BLaER1 (cell line): ENCODE results near the gene MAP1LC3B.
A peak's percentile ranks its signal among the peaks of the same experiment; 100 is the strongest.

Experiments
- H3K27ac ChIP-seq: shearing (Covaris generic); formaldehyde crosslinking; 2 replicates; pipeline ENCODE4 v1.8.1; 2022
- H3K27me3 ChIP-seq: shearing (Covaris generic); formaldehyde crosslinking; 2 replicates; pipeline ENCODE4 v1.8.1; 2022
- H3K36me3 ChIP-seq: shearing (Covaris generic); formaldehyde crosslinking; 2 replicates; pipeline ENCODE4 v1.8.1; 2022
- H3K4me1 ChIP-seq: shearing (Covaris generic); formaldehyde crosslinking; 2 replicates; pipeline ENCODE4 v1.8.1; 2022
- H3K4me2 ChIP-seq: shearing (Covaris generic); formaldehyde crosslinking; 2 replicates; pipeline ENCODE4 v1.8.1; 2022
- H3K4me3 ChIP-seq: shearing (Covaris generic); formaldehyde crosslinking; 2 replicates; pipeline ENCODE4 v1.8.1; 2022
- H3K9ac ChIP-seq: shearing (Covaris generic); formaldehyde crosslinking; 2 replicates; pipeline ENCODE4 v1.8.1; 2022
- H3K9me3 ChIP-seq: shearing (Covaris generic); formaldehyde crosslinking; 2 replicates; pipeline ENCODE4 v1.8.1; 2022
- H4K20me1 ChIP-seq: shearing (Covaris generic); formaldehyde crosslinking; 2 replicates; pipeline ENCODE4 v1.8.1; 2022
- Cebpa-rat ChIP-seq: shearing (Covaris generic); IDR thresholded peaks from 2 replicates; pipeline ENCODE4 v1.8.1; 2022

The MAP1LC3B gene

GRCh38 chr16:87390641-87391323 lies 1.4 kb upstream of the MAP1LC3B start:
- Histone ChIP-seq H3K9me3 (no peaks in the 10 kb centered on the region), H3K4me3 (peak overlapping the region; percentile 93), H3K27ac (peak overlapping the region; percentile 97), H3K36me3 (peaks cover 8% of the 10 kb centered on the region; the same call in 1 of the 2 replicates), H3K4me2 (peak overlapping the region; percentile 92), H3K27me3 (no peaks in the 10 kb centered on the region), H3K4me1 (peaks cover 81% of the 10 kb centered on the region), H3K9ac (peak overlapping the region; percentile 98), H4K20me1 (peaks cover 37% of the 10 kb centered on the region)
- no peak for TF ChIP-seq Cebpa-rat

DNA sequence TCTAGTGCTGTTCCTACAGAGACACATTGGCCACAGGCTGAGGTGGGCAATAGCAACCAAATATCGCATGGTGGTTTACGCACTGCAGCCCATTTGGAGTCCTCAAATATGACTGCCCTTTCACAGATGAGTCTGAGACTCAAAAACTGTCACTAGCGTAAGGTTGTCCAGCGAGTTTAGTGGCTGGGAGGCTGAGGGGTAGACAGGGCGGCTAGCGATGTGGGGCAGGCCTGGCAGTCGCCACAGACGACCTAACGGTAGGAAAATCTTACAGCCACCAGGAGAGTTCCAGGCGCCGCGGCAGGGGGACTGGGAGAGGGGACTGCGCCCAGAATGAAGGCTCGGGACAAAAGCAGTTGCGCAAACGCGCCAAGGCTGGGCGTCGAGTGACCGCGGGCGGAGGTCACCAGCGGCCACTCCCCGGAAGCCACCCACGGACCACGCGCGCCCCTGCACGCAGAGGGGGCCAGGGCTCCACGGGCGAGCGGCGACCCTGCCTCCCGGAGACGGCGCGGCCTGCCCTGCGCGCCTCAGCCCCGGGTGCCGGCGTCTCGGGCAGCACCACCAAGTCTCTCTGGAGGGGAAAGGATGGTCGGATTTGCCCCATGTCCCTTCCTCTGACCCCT lies 699 bp upstream of the MAP1LC3B start:
- peaks cover 8% of the 10 kb centered on the region; the same call in 1 of the 2 replicates for H3K36me3 ChIP-seq

DNA sequence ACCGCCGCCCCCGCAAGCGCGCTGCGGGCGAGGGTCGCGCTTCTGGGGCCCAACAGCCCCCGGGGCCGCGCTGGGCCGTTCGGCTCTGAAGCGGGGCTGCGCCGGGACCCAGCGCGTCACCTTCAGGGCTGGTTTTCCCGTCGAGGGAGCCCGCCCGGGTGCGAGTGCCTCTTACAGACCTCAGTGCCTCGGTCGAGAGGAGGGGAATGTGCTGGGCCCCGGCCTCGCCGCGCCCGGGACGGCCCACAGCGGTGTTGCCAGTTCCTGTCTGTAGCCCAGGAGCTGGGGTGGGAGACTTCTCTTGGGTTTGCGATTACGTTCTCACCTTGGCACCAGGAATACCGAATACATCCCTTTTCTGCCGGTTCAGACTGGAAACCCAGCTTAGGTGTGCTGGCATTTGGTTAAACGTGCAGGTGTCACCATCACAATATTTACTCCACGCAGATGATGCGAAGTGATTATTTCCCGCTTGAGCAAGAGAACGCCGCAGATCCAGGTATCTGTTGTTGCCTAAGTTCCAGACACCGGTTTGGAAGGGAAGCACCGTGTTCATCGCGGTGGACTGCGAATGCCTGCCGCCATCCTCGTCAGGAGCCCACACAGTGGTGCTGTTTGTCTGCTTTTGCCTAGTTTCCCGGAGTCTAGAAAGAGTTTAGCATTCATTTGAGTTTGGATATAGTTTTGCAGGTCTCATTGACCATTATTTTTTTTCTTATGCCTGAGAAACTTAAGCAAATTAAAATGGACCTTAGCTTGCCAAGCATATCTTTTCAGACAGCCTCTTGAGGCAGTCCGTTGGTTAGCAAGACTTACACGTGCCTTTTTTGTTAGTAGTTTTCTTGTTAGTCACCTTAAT lies 914 bp downstream of the MAP1LC3B start:
- Histone ChIP-seq H4K20me1 (peaks cover 59% of the 10 kb centered on the region), H3K27ac (peak overlapping the region; percentile 97), H3K4me3 (peak overlapping the region; percentile 93), H3K4me1 (peaks cover 59% of the 10 kb centered on the region), H3K9me3 (no peaks in the 10 kb centered on the region), H3K4me2 (peak overlapping the region; percentile 92), H3K36me3 (peaks cover 14% of the 10 kb centered on the region), H3K27me3 (no peaks in the 10 kb centered on the region), H3K9ac (peak overlapping the region; percentile 98)
- TF ChIP-seq Cebpa-rat, result no peak

More for the DNA sequence above, 699 bp upstream of the MAP1LC3B start:
- Histone ChIP-seq H3K4me3 (peak overlapping the region; percentile 93), H3K9me3 (no peaks in the 10 kb centered on the region), H3K27ac (peak overlapping the region; percentile 97), H3K9ac (peak overlapping the region; percentile 98), H3K27me3 (no peaks in the 10 kb centered on the region), H3K4me2 (peak overlapping the region; percentile 92), H4K20me1 (peaks cover 43% of the 10 kb centered on the region), H3K4me1 (peaks cover 75% of the 10 kb centered on the region)
- no peak for TF ChIP-seq Cebpa-rat

DNA sequence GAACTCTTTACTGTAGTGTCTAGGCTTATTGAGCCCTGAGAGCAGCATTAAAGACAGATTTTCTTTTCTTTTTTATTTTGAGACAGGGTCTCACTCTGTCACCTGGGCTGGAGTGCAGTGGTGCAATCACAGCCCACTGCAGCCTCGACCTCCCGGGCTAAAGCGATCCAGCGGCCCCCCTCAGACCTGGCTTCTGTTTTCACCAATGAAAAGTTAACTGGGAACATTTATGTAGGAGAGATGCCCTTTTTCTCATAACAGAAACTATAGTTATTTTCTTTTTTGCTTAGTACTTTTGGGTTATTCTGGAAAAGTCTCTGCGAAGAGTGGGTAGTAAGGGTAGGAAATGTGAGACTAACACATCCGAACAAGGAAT lies 1.5 kb downstream of the MAP1LC3B start:
- Histone ChIP-seq H3K27ac (peak overlapping the region; percentile 97; the same call in 1 of the 2 replicates), H4K20me1 (peaks cover 65% of the 10 kb centered on the region), H3K27me3 (no peaks in the 10 kb centered on the region), H3K9me3 (no peaks in the 10 kb centered on the region), H3K9ac (peak overlapping the region; percentile 98), H3K36me3 (peaks cover 20% of the 10 kb centered on the region), H3K4me2 (peak overlapping the region; percentile 92), H3K4me3 (peak overlapping the region; percentile 93), H3K4me1 (peaks cover 56% of the 10 kb centered on the region)
- no peak for TF ChIP-seq Cebpa-rat

DNA sequence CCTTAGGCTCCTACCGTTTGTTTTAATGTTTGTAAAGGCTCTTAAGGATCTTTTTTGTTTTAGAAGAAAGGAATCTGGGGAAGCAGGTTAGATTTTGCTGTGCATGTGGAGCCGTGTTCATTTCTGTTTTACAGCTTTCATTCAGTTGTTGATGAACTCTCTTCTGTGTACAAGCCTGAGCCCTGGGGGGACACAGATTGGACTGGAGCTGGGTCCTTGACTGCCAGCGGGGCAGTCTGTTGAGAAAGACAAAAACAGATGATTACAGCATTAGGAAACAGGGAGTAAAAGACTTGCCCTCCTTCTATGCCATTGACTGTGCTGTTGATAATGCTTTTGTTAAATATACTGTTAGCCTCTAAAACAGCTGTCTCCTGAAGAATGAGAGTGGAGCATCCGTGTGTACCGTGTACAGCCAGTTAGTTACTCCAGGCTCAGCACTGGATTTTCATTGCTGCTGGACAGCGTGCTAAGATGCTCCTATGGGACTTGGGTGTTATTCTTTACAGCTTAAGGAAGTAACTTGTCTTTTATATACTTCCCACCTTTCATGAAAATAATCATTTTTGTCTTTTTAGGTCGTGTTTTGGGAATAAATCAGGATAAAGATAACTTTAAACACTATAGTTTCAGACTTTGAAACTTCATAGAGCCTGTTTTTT lies 3.2 kb downstream of the MAP1LC3B start:
- H3K4me1 ChIP-seq, result peaks cover 41% of the 10 kb centered on the region
- peak overlapping the region; percentile 92 for H3K4me2 ChIP-seq
- no peaks in the 10 kb centered on the region for H3K27me3 ChIP-seq
- peaks cover 36% of the 10 kb centered on the region for H3K36me3 ChIP-seq
- H3K27ac ChIP-seq, result no peak overlapping the region
- peaks cover 76% of the 10 kb centered on the region for H4K20me1 ChIP-seq
- no peak overlapping the region for H3K9ac ChIP-seq
- TF ChIP-seq Cebpa-rat, result no peak
- H3K9me3 ChIP-seq, result no peaks in the 10 kb centered on the region
- H3K4me3 ChIP-seq, result no peak overlapping the region

DNA sequence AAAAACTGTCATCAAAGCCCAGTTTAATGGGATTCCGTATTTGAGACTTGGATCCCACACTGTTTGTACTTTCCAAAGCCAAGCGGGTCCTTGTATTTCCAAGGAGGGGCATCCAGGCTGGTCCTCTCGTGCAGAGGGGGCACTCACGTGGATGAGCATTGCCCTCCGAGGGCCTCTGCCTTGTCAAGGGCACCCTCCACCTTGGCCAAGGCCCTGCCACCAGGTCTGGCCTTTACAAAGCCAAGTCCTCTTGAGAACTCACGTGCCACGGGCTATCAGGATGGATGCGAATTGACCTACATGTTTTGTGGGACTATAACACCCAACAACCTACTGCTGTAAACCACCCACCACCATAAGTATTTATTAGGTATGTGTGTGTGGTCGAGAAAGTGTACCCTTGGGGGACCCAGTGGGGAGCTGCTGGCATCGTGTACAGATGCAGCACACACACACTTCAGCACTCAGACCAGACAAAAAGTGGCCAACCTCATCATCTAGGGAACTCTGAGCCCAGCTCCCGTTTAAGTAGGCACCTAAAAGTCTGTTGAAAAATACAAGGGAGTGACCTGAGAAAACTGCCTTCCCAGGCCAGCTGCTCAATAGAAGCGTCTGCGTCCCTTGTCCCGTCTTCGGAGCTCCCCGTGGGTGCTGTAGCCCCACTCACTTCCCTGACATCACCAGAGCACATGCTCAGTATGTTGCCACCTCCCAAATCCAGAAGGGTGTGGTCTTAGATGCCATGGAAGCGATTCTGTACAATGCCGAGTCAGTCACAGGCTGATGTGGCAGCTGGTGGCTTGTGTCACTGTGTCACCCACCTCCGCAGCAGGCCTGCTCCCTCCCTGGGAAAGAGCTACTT lies 12.9 kb downstream of the MAP1LC3B start:
- H3K27ac ChIP-seq, result no peak overlapping the region
- no peak overlapping the region for H3K4me2 ChIP-seq
- H3K27me3 ChIP-seq, result no peaks in the 10 kb centered on the region
- no peak overlapping the region for H3K9ac ChIP-seq
- no peak overlapping the region for H3K4me3 ChIP-seq
- TF ChIP-seq Cebpa-rat, result no peak
- H4K20me1 ChIP-seq, result peaks cover 88% of the 10 kb centered on the region
- no peaks in the 10 kb centered on the region for H3K4me1 ChIP-seq
- no peaks in the 10 kb centered on the region for H3K9me3 ChIP-seq
- H3K36me3 ChIP-seq, result peaks cover 87% of the 10 kb centered on the region

GRCh38 chr16:87406495-87407088 lies 14.5 kb downstream of the MAP1LC3B start:
- no peak overlapping the region for H3K27ac ChIP-seq
- no peaks in the 10 kb centered on the region for H3K4me1 ChIP-seq
- H3K27me3 ChIP-seq, result no peaks in the 10 kb centered on the region
- H3K36me3 ChIP-seq, result peaks cover 87% of the 10 kb centered on the region
- peaks cover 91% of the 10 kb centered on the region for H4K20me1 ChIP-seq
- no peak overlapping the region for H3K4me3 ChIP-seq
- no peaks in the 10 kb centered on the region for H3K9me3 ChIP-seq
- TF ChIP-seq Cebpa-rat, result no peak
- no peak overlapping the region for H3K4me2 ChIP-seq
- H3K9ac ChIP-seq, result no peak overlapping the region

GRCh38 chr16:87407511-87408112 lies 15.5 kb downstream of the MAP1LC3B start:
- Histone ChIP-seq H4K20me1 (peaks cover 87% of the 10 kb centered on the region), H3K4me3 (no peak overlapping the region), H3K4me2 (no peak overlapping the region), H3K9me3 (no peaks in the 10 kb centered on the region), H3K27ac (no peak overlapping the region), H3K4me1 (no peaks in the 10 kb centered on the region), H3K27me3 (no peaks in the 10 kb centered on the region), H3K9ac (no peak overlapping the region), H3K36me3 (peaks cover 87% of the 10 kb centered on the region)
- TF ChIP-seq Cebpa-rat, result no peak
